ENCODE data around the gene PRCP.

Gene PRCP

GRCh38 chr11:82906236-82906635 lies 6.0 kb upstream of the PRCP start:
- DNase-seq, result no peak

- DNase-seq, result no peak
Measured at GRCh38 chr11:82903843-82904586, 3.8 kb upstream of the PRCP start.

DNA sequence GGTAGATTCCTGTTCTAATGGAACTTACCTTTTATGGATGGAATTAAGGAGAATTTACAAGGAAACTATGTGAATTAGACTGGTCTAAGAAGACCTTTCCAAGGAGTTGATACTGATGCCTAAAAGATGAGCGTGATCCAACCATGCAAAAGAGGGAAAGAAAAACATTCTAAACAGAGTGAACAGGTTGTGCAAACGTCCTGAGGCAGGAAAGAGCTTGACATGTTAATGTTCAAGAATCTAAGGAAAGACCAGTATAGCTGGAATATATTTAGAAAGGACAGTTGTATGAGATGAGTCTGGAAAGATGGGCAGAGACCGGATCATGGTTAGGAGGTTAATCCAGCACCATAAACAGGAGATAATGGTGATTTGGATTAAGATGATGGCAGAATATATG lies 2.6 kb upstream of the PRCP start:
- no peak for DNase-seq

DNA sequence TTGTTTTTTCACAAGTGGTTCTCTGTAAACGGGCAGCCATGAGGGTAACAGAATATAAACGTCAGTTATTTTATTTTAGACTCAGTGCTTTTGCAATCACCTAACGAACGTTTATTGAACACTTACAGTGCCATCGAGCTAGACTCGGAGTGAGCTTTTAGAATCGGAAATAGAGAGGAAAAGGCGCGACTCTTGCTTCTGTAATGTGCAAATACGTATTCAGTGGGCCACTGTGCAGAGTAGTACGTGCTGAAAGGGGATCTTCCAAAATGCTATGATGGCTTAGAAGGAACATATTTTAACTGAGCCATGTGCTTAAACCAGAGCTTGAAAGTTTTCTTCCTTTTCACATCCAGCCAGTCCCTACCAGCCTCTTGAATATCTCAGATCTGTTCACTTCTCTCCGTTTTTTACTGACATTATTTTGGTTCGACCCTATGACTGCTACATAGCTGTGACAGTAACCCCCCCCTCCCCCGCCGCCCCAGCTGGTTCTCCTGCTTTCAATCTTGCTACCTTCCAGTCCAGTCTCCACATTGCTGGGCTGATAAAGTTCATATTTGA lies 1.8 kb upstream of the PRCP start:
- DNase-seq, result no peak

- peak; percentile 96 for DNase-seq
Measured at GRCh38 chr11:82901165-82901921, 1.1 kb upstream of the PRCP start, which contains the start of gene DDIAS. DDIAS (plus strand) TSS chr11:82901736; CDS start chr11:82914739, 13,003 bp downstream.

GRCh38 chr11:82899957-82900276 lies 313 bp downstream of the PRCP start:
- DNase-seq, result no peak

DNA sequence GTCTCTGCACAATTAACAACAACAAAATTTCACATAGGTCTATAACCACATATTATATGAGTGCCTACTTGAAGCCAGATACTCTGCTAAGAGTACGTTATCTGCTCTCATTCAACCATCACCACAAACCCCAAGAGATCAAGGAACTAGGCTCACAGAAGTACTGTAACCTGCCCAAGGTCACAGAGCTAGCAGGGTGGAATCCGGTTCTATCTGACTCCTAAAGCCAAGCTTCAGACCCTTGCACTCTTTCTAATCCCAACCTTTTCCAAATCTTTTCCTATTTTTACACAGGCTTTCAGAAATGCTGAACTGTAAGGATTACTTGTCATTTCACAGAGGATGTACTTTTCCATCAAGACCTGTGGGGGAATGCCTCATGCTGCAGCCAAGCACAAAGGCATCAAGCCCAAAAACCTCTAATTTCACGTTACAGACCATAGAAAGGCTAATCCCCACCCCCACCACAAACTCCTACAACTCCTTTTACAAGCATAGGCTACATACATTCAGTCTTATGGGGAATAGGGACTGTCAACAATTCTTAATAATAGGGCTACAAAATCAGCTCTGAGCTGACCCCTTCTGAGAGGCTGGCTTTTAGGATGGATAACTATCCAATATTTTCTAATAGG lies 927 bp downstream of the PRCP start:
- DNase-seq, result no peak

GRCh38 chr11:82898241-82898640 lies 2.0 kb downstream of the PRCP start:
- no peak for DNase-seq

DNA sequence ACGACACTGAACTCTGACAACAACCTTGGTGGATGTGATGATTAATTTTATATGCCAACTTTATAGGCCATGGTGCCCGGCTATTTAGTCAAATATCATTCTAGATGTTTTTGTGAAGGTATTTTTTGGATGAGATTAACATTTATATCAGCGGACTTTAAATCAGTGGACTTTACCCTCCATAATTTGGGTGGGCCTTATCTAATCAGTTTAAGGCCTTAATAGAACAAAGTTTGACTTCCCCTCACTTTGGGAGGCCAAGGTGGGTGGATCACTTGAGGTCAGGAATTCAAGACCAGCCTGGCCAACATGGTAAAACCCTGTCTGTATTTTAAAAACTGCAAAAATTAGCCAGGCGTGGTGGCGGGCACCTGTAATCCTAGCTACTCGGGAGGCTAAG lies 4.0 kb downstream of the PRCP start:
- DNase-seq, result no peak

DNA sequence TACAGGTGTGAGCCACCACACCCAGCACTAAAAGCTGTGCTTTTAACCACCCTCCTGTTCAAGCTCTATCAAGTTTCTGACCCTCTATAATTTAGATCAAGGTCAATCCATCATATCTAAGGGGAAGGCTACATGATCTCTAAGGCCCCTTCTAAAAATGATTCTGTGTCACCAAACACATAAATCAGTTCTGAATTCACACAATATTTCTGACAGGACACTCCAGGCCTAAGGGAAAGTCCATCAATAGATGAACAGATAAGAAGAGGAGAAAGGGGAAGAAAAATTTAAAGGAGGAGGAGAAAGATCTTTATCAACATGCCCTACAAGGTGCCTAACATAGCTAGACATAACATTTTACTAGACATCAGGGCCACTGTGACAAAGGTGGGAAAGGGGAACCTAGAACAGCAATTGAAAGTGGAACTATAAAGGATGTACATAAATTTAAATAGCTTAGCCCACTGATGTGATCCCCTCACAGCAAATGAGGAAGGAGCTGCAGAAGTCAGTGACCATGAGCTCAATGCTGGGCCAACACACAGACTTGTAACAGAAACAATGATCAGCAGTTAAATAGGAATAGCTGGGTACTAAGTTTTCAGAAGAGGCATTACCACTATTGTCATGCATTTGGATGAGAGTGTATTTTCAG lies 4.7 kb downstream of the PRCP start:
- no peak for DNase-seq

DNA sequence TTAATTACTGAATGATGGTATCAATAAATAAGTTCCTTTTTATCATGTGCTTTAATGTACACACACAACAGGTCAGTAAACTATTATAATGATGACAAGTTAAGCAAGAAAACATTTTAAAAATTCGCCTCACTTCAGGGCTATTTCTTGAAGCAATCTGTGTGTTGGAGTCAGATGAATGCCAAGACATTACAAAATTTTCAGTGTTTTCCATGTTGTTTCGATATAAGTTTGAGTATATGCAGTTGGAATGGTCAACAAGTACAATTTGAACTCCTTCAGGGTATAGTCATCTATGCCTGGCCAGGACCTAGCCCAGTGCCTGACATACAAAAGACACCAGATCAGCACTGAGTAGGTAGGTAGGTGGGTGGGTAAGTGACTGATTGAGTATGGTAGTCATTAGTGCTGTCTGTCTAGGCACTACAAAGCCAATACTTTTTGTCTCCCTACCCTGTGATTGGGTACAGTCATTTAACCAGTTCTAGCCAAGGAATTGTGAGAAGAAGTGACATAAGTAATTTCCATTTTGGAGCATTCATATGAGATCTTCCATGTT lies 7.5 kb downstream of the PRCP start:
- no peak for DNase-seq

GRCh38 chr11:82890936-82891335 lies 9.3 kb downstream of the PRCP start:
- no peak for DNase-seq

DNA sequence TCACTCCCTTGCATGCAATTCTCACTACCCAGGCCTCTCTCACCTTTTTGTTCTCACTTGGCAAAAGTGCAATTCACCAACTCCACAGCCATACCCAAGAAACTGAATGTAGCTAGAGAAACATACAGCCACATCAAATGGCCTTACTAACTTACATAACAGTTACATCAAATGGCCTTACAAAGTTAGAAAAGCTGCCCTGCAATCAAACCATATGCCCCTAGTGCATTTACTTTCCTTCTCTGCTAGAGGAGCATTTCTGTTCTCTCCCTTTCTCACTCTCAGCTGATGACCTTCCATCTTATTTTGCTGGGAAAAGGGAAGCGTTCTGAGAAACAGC lies 10.3 kb downstream of the PRCP start:
- no peak for DNase-seq

DNA sequence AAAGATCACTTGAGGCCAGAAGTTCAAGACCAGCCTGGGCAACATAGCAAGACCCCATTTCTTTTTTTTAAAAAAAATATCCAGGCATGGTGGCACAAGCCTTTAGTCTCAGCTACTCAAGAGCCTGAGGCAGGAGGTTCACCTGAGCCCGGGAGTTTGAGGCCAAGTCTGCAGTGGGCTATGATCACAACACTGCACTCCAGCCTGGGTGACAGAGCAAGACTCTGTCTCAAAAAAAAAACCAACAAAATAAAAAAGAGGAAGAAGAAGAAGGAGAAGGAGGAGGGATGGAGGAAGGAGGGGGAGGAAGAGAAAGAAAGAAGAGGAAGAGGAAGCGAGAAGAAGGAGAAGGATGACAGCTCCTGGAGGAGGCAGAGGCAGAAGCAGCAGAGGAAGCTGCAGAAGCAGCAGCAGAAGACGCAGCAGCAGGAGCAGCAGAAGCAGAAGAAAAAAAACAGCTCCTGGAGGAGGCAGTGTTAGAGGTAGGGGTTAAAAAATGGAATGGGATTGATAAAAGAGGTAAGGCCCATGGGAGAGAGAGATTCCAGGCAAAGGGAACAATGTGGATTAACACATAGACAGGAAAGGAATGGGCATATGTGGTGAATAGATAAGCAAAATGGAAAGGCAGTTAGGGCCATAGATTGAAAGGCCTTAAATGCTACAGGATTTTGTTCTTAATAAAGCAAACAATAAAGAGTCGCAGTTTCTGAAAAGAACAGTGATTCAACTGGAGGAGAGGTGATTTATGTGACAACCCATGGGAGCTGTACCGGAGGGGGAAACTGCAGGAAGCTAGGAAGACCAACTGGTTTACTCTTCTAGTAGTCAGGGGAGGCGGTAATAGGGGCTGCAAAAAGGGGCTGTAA lies 10.9 kb downstream of the PRCP start:
- DNase-seq, result no peak

DNA sequence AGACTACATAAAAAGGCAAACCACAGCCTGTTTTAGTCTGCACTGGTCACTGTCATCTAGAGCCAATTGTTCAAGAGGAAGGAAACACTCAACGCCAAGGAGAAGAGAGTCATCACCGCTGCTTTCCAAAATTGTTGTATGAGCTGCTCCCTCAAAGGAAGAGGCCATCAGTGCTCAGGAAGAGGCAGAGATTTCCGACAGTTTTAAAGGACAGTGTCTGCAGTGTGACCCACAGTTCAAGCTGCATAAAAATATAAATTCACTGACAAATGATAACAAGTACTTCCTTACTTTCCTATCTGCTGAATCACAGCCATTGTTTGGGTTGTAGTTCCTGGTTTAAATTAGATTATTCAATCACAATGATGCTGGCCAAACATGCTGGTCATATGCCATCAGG lies 16.4 kb downstream of the PRCP start:
- DNase-seq, result no peak

GRCh38 chr11:82874646-82875523 lies 25.3 kb downstream of the PRCP start:
- no peak for DNase-seq

DNA sequence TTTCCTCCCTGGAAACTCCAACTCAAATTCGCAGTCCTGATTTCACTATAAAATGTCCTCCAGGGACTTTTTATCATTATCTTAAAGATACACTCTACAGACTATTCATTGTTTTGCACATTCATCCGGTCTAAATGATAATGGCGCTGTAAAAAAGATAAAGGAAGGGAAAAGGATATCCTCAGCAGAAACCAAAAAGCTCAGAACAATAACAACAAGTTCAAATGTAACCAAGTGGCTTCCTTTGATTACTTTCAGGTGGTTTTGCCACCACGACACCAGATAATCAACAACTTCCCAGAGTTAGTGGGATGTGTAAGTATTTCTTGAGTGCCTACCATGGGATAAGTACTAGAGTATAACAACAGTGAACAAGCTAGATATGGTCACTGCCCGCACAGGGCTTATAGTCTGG lies 26.3 kb downstream of the PRCP start:
- DNase-seq, result no peak

DNA sequence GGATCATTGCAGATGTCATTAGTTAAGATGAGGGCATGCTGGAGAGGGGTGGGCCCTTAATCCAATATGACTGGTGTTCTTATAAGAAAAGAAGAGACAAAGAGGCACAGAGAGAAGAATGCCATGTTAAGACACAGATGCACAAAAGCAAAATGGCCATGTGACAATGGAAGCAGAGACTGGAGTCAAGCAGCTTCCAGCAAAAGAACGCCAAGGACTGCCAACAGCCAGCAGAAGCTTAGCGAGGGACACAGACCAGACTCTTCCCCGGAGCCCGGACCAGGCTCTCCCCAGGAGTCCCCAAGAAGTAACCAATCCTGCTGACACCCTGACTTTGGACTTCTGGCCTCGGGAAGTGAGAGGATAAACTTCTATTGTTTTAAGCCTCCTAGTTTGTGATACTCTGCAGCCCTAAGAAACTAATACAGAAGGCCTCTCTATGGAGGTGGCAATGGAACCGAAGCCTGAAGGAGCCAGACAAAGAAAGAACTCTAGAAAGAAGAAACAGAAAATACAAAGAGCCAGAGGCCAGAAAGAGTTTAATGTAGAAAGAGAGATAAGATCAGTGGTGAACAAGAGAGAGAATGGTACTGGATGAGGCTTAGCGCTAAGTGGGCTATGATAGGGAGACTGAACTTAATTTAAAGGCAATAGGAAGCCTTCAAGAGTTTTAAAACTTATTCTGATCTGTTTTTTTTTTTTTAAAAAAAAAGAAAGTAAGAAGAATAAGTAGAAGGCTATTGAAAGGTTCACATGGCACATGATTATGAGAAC lies 27.7 kb downstream of the PRCP start:
- no peak for DNase-seq

DNA sequence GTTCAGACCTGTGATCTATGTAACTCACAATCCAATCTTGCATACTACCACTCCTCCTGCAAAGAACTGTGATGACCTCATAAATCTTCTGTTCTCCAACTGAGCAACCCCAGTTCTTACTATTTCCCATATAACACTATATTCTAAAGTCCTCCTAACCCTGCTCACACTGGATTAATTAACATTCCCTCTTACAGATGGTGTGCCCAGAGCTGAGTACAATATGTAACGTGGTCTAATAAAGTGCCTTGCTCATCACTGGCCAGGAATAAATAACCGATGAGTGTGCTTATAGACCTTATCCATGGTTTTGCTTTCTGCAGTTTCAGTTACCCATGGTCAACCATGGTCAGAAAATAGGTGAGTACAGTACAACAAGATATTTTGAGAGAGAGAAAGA lies 28.6 kb downstream of the PRCP start:
- DNase-seq, result no peak

GRCh38 chr11:82869657-82870056 lies 30.6 kb downstream of the PRCP start:
- DNase-seq, result no peak
